Measurements from ENCODE around the gene GPR156.
"Not testable (repeated sequence)": the region's sequence is repeated elsewhere in the genome, so short reads cannot be mapped to it uniquely, and the experiment has no call there.

The GPR156 gene

DNA sequence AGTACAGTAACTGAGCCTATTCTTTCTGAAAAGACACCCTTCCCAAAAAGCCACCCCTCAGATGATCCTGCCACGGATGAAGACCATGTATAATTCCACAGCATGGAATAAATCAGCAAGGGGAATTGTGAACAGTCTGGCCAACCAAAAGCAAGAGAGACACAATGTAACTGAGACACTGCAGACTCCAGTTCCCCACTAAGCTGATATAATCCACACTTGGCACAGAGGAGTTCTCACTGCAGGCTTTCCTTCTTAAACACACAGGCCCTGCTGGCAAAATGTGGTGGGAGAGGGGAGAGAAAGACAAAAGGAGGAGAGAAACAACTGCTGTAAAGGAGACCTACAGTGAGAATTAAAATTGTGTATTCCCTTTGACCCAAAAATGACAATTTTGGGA, 12.7 kb downstream of the GPR156 start:
- no peak for DNase-seq

DNA sequence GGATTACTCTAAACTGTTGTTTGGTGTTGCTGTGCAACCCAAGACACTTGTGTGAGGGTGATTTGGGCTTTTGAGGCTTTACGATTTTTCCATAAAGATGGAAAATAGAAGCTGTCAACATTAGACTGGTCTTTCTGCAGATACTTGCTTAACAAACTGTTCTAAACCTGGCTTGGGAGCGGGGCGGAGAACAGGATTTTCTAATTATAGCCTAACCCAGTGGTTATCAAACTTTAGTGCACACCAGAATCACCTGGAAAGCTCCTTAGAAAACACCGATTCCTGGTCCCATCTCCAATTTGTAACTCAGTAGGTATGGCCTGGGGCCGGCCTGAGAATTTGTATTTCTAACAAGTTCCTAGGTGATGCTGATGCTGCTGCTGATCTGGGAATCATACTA, 19.0 kb downstream of the GPR156 start:
- DNase-seq, result no peak

DNA sequence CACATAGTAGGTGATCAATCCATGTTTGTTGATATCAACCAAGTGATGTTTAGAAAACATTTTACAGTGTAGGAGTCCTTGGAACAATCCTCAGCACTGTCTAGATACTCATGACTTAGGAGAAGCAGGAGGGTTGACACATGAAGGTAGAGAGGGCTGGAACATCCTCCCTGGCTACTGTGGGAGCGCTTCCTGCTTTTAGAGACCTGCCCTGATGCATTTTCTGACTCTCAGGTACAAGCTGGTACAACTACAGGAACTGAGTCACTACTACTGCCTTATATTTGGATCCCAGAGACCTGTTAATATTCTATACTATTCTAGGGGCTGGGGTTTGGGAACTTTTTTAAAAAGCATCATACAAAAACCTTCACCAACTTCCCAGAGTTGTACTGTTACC, 20.1 kb downstream of the GPR156 start:
- DNase-seq, result no peak

DNA sequence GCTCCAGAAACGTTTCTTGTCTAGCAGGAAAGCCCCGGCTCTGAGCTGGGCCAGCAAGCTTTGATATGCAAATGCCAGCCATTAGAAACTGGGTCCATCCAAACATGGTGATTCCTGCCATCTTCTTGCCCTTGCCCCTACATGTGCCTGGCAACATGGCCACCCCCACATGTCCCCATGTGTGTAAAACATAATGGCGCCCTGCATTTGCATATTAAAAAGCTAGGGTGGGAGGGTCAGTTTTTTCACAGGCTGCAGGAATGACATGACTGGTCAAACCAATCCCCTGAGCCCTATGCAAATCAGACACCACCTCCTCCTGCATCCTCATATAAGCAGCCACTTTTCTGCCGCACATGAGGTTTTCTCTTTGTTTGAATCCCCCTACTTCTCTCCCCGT, 21.2 kb downstream of the GPR156 start:
- DNase-seq, result no peak

DNA sequence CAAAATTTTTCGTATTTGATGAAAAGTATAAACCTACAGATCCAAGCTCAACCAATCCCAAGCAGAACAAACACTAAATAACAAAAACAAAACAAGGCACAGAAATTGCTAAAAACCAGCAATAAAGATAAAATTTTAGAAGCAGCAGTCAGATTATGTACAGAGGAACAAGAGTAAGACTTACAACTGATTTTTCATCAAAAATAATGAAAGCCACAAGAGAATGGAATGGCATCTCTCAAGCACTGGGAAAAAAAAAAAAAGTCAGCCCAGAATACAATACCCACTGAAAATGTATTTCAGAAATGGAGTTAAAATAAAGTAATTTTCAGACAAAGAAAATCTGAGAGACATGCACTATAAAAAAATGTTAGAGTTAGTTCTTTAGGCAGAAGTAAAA, 27.0 kb downstream of the GPR156 start:
- DNase-seq, result no peak

DNA sequence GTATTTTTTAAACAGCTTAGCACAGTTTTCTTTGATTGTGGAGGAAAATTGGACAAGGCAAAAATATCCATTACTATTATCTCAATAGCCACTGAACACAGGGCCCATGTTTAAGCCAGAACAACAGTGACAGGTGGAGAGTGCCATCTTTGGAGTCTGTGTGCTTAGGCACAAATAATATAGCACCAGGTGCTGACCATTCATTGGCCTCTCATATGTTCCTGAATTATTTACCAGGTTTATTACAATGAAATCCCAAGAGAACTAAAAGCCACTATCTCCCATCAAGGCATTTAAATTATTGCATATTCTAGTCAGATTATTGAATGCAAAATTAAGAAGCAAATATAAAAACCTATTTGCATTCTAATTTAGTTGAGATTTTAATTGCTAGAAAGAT, 39.6 kb downstream of the GPR156 start:
- DNase-seq, result no peak

DNA sequence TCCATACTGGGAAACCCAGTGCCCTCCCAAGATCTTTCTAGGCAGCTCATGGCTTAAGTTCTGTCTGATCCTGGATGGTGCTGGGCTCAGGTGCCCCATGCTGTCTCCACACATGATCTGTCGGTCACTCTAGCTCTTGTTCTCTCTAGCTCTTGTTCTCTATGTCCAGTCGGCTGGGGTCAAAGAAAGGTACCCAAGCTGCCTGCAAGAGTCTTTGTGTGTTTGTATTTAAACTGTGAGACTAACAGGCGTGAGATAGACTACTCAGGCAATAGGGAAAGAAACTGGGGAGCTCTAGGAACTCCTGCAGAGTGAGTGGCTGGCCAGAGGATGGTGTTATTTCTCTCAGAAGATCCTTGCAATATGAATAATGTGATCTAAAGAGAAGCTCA, 40.2 kb downstream of the GPR156 start:
- DNase-seq, result no peak

DNA sequence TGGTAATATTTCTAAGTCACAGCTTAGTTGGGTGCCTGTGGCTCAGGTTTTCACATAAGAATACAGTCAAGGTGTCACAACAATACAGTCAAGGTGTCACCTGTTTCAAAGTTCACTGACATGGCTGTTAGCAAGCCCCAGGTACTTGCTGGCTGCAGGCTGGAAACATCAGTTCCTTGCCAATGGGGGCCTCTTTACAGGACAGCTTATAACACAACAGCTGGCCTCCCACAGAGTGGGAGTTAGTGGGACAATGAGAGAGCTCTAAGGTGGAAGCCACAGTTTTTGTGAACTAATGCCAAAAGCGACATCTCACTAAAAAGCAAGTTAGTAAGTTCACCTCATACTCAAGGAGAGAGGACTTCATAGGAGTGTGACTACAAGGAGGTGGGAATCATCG, 45.4 kb downstream of the GPR156 start:
- no peak for DNase-seq

DNA sequence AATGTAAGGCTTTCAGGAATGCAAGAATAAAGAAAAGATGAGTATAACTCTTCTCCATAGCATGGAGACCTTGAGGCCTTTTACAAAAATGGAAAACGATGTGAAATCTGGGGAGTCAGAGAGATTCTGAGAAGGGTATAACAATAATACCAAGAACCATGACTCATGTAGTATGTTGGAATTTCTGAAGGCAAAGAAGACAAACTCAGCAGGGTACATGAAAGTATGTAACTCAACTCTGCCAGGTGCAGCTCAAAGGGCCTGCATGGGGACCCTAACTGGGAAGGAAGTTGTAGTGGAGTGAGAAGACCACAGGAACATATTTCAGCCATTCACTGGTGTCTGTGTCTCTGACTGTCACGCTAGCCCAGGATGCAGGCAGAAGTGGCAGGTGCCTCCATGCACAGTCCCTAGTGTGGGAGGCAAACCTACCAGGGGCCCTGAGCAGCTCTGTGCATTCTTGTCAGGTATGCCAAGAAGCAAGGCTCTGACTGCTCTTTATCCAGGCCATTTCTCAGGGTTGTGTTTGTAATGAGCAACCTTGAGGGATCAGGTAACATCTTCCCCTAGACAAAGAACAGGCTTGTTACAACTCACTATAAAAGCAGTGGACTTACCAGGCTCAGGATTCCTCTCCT, 57.2 kb downstream of the GPR156 start:
- DNase-seq, result no peak

DNA sequence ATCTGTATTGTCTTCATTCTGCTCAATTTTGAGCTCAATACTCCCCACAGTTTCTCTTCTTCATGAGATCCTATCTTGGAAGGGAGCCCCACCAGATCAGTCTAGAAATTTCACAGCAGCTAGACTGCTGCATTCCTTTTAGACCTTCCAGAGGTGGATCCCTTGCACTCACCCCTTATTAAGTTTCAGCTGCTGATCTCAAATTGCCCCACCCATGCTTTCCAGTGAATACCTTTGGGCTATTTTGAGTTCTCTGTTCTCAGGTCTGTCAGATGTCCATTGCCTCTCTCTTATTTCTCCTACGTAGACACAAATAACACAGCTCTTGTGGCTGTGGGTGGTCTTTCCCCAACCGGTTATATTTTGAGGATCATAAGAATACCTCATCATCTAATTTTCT, 60.8 kb downstream of the GPR156 start:
- no peak for DNase-seq

DNA sequence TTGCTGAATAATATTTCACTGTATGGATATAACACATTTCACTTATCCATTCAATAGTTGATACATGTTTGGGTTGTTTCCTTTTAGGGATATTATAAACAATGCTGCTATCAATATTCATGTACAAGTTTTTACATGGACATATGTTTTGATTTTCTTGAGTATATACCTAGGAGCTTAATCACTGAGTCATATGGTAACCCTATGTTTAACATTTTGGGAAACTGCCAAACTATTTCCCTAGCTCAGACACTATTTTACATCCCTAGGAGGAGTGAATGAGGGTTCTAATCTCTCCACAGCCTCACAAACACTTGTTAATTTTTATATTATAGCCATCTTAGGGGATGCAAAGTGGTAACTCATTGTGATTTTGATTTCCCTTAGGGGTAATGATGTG, 66.0 kb downstream of the GPR156 start:
- no peak for DNase-seq

DNA sequence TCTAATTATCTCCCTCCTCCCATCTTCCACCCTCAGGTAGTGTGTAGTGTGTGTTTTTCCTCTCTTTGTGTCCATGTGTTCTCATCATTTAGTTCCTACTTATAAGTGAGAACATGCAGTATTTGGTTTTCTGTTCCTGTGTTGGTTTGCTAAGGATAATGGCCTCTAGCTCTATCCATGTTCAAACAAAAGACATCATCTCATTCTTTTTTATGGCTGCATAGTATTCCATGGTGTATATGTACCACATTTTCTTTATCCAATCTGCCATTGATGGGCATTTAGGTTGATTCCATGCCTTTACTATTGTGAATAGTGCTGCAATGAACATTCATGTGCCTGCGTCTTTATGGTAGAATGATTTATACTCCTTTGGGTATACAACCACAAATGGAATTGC, 68.4 kb downstream of the GPR156 start:
- not testable (repeated sequence) for DNase-seq

DNA sequence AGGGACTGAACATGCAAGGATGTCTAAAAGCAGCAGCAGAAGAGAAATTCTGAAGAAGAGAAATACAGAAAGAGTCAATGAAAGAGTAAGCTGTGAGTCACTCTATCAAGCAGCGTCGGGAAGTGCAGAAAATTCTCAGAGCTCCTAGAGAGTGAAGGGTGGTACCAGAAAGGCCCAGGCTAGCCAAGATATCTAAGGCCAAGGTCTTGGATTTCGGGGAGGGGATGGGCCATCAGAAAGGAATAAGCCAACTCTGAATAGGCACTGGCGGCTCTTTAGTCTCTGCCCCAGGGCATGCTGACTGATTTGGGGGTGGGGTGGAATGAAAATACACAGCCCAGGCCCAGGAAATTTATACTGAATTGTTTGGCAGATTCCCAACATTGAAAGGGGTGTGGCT, 70.8 kb downstream of the GPR156 start:
- DNase-seq, result no peak

DNA sequence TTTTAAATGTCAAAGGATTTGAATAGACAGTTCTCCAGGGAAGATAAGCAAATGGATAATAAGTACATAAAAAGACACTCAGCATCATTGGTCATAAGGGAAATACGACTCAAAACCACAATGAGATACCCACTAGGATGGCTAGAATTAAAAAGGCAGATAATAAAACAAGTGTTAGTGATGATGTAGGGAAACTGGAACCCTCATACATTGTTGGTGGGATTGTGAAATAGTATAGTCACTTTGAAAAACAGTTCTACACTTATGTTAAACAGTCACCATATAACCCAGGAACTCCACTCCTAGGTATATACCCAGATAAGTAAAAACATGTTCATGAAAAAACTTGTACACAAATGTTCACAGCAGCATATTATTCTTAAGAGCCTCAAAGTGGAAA, 72.5 kb downstream of the GPR156 start:
- no peak for DNase-seq

DNA sequence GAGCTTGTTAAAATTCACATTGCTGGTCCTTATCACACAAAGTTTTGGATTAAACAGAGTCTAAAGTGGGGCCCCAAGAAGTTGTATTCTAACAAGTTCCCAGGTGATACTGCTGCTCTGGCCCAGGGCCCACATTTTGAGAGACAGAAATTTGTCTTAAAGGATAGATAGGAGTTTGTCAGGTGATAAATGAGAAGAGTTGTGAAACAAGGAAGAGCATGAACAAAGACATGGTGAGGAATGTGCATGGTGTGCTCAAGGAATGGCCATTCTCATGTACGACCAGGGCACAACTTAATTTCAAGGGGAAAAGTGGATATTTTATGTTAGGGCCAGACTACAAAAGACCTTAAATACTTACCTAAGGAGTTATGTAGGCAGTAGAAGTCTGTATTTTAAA, 75.6 kb downstream of the GPR156 start:
- no peak for DNase-seq

DNA sequence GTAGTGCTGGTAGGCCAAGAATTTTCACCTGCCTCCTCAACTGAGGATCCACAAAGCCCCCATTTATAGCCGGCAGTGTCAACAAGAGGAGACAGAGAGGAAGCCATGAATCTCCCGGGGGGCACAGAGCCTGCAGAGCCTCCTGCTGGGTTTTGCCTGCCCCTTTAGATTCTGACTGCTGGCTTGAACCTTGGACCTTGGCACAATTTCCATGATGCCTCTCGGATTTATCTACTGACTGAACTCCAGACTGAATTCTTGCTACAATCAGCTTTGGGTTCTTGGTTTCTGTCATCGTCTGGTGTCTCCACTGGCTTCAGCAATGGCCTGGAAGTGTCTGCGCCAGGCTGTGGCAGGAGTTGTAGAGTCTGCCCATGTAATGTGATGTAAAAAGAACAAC, 80.7 kb downstream of the GPR156 start:
- no peak for DNase-seq

DNA sequence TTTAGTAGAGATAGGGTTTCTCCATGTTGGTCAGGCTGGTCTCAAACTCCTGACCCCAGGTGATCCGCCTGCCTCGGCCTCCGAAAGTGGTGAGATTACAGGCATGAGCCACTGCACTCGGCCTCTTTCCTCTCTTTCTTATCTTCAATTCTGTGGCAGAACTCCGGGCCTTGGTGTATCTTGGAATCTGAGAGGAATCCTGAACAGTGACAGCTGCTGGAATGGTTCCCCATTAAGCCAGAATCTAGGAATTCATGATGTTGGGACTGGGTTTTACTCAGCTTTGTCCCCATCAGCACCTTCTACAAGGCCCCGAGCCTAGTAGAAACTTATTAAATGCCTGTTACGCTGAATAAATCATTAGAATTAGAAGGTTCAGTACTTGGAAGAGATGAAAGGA, 81.4 kb downstream of the GPR156 start:
- DNase-seq, result no peak

DNA sequence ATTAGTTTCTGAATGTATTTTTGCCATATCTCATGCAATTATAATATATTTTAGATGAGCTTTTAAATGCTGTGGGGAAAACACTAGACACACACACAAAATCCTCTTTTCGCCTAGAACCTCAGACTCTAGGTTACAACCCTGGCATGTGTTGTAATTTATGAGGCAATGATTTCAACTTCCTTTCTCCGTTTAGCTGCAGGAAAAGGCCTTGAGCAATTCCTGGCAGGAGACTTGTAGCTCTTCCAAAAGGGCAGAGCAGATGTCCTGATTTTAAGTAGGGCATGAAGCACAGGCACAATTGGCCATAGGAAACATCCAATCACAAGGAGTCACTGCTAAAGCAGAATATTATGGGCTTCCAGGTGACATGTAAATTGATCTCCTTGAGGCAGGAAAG, 82.0 kb downstream of the GPR156 start:
- DNase-seq, result no peak

DNA sequence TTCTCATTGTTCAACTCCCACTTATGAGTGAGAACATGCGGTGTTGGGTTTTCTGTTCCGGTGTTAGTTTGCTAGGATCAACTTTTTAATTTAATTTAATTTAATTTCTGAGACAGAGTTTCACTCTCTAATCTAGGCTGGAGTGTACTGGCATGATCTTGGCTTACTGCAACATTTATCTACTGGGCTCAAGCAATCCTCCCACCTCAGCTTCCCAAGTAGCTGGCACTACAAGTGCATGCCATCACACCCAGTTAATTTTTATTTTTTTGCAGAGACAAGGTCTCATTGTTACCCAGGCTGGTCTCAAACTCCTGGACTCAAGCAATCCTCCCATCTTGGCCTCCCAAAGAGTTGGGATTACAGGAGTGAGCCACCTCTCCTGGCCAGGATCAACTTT, 82.7 kb downstream of the GPR156 start:
- DNase-seq, result no peak

DNA sequence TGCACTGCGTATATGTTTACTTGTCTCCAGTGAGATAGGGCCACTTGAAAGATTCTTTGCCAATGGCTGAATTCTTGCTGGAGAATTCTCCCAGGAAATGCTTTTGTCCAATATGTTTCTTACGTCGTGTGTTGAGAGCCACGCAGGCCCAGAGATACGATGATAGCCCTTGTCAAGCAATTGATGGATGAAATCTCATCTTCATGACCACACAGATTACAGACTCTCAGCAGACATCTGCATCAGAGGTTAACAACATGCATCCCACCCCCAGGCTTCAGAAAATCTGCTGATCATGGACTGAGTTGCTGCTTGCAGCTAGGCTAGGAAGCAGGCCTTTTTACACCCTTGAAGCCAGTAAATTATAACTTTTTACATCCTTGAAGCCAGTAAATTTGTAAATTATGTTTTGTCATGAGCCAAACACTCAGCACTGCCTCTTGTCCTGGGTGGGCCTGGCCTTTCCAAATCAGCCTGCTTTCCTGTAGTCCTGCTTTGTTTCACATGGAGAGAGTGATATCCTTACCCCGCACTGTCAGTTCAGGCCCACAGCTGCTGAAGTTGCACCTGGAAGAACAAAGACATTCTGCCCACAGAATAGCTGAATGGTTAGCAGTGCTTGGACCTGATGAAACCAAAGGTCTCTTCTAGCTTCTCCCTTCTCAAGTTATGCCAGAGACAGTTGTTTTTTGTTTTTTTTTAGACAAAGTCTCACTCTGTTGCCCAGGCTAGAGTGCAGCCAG, 84.4 kb downstream of the GPR156 start:
- DNase-seq, result no peak

DNA sequence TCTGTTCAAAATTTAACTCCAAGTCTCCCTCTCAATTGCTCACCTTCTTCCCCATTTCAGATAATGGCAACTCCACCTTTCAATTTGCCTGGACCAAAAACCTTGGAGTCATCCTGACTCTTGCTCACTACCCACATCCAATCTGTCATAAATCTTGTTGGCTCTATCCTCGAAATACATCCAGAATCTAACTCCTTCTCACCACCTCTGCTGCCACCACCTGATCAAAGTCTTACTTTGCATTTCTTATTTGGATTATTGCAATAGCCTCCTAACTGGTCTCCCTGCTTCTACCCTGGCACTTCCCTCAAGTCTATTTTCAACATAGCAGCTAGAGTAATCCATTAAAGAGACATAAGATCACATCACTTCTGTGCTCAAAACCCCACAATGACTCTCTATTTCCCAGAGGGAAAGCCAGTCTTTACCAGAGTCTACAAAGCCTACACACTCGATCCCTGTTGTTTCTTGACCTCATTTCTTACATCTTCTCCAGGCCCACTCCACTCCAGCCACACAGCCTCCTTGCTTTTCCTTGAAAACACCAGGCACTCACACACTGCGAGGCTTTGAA, 86.6 kb downstream of the GPR156 start:
- no peak for DNase-seq

DNA sequence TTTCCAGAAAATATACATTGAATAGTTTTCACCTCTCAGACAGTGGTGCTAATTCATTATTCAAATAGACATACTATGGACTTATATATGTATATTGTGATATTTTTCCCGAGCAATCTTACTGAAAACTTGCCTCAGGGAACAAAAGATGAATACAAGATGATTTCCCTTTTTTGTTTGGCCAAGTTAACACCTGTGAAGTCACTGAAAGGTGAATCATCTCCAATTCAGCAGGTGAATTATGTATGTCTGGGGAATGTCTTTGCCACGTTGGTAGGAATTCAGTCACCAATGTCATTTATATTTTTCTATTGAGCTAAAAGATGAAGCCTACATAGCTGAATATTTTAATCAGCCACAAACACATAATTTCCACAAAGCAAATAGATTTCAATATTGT, 88.2 kb downstream of the GPR156 start:
- DNase-seq, result no peak

DNA sequence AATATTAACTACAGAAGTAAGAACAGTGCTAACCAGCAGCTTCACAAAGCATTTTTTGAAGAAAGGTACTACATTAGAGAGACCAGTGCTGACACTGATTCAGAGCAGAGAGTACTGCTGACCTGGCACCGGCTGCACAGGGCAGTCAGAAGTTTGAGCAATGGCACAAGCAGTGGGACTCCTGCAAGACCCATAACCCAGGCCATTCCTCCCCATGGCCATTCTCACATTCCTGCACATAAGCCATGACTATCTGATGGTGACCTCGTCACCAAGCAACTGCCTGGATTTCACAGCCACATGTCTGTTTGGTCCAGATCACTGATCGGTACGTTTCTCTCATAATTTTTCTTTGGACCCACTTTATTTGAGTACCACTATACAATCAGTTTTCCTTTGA, 88.7 kb downstream of the GPR156 start:
- DNase-seq, result no peak

DNA sequence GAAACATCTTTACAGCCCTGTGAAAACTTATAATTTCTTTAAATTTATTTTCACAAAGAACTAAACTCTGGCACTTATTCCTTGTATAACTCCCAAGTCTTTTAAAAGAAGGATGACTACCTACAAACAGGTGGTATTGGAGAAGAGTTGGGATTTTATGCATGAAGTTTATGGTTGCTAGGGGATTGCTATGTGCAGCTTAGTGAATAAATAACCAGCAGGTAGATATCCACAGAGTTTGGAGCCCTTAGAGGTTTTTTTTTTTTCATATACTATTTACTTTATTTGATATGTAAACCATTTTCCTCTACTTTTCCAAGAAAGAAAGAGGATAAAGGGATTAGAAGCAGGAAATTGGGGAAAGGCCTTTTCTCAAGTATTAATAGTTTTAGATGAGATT, 91.5 kb downstream of the GPR156 start:
- no peak for DNase-seq

DNA sequence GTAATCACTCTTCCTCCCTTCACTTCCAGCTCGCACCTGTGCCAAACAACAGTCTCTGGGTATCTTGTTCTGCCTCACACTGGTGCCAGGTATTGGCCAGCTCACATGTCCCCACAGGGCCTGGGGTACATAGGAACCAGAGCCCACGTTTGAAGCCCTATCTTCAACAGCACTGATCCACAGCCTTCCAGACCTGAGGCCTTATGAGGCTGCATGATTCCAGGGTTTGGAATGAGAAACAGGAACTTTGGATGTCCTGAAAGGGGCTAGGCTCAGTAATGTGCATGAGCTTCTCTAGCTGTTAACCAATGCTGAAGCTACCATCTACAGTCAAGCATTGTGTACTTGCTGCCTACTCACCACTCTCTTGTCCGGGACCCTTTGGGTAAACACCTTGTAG, 92.4 kb downstream of the GPR156 start:
- no peak for DNase-seq

All from activated effector memory CD4-positive, alpha-beta T cell treated with anti-CD3 and anti-CD28 coated beads, Interleukin-2, amount 50 U/mL, for 16 hours (primary cell).